ENCODE data around the gene CTIF.

- TF ChIP-seq POLR2A (IDR thresholded peaks at IDR 0.05), result no peak
- no peak for TF ChIP-seq CTCF (IDR thresholded peaks at IDR 0.05)
- no peak for TF ChIP-seq POLR2AphosphoS5 (IDR thresholded peaks at IDR 0.05; ENCODE audit: insufficient read depth in 1 of 2, low read depth in 1 of 2)
These were observed 69.8 kb downstream of the CTIF start for GRCh38 chr18:48608581-48608980.
